Osteoblast (primary cell): ENCODE measurements around the gene C11orf42. TPM values are rescaled to one million over a fixed set of nuclear protein-coding genes. Genes with fewer than 3 reads are reported as not detected.

ENCODE experiments used
- DNase-seq: peaks from one replicate; pipeline ENCODE4 v3.0.0; 2011; ENCODE audit warnings: low spot score, mixed read lengths; ENCODE audit not compliant: insufficient read length; ENCODE audit errors: missing footprints
- H2AFZ ChIP-seq: 2 replicates; pipeline ENCODE4 v1.6.0; 2011; ENCODE audit warnings: mild to moderate bottlenecking, low read length
- H3K27ac ChIP-seq: 2 replicates; pipeline ENCODE4 v1.5.1; 2011; ENCODE audit warnings: mild to moderate bottlenecking, low read depth, low read length, moderate library complexity
- H3K27me3 ChIP-seq: 2 replicates; pipeline ENCODE4 v1.6.0; 2012; ENCODE audit warnings: mild to moderate bottlenecking, control low read depth, inconsistent platforms, low read length, moderate library complexity; ENCODE audit not compliant: insufficient read depth
- H3K36me3 ChIP-seq: 2 replicates; pipeline ENCODE4 v1.5.1; 2011; ENCODE audit warnings: mild to moderate bottlenecking, low read length, control low read depth, moderate library complexity; ENCODE audit not compliant: insufficient read depth
- H3K4me1 ChIP-seq: 2 replicates; pipeline ENCODE4 v1.5.1; 2011; ENCODE audit warnings: mild to moderate bottlenecking, low read length, control low read depth, moderate library complexity; ENCODE audit not compliant: insufficient read depth
- H3K4me2 ChIP-seq: 2 replicates; pipeline ENCODE4 v1.6.0; 2011; ENCODE audit warnings: mild to moderate bottlenecking, low read length; ENCODE audit not compliant: insufficient read depth
- H3K4me3 ChIP-seq: fragments of 200-600 bp; sonication (generic); 3 replicates; pipeline ENCODE4 v1.5.1; 2012; ENCODE audit warnings: mild to moderate bottlenecking, low read length, inconsistent platforms; ENCODE audit not compliant: insufficient read depth
- H3K79me2 ChIP-seq: 2 replicates; pipeline ENCODE4 v1.6.0; 2012; ENCODE audit warnings: mild to moderate bottlenecking, low read length, control low read depth, inconsistent platforms; ENCODE audit not compliant: insufficient read depth
- H3K9me3 ChIP-seq: 2 replicates; pipeline ENCODE4 v1.5.1; 2011; ENCODE audit warnings: low read depth, low read length, control low read depth
- H4K20me1 ChIP-seq: 2 replicates; pipeline ENCODE4 v1.6.0; 2012; ENCODE audit warnings: mild to moderate bottlenecking, low read length, control low read depth; ENCODE audit not compliant: insufficient read depth
- total RNA-seq: library from RNA; depleted of rRNA; stranded (reverse); fragments of >200 nt; gene quantifications from 2 replicates; pipeline ENCODE4 v1.2.3, GENCODE V29; 2012
- TF ChIP-seq, protein P1 (sequence below): IDR thresholded peaks from 2 replicates; pipeline ENCODE4 v1.5.1; 2011; ENCODE audit warnings: mild to moderate bottlenecking, low read depth, low read length, moderate library complexity; ENCODE audit errors: extremely low read depth

Gene C11orf42
- total RNA-seq, 1 donor: not detected

DNA sequence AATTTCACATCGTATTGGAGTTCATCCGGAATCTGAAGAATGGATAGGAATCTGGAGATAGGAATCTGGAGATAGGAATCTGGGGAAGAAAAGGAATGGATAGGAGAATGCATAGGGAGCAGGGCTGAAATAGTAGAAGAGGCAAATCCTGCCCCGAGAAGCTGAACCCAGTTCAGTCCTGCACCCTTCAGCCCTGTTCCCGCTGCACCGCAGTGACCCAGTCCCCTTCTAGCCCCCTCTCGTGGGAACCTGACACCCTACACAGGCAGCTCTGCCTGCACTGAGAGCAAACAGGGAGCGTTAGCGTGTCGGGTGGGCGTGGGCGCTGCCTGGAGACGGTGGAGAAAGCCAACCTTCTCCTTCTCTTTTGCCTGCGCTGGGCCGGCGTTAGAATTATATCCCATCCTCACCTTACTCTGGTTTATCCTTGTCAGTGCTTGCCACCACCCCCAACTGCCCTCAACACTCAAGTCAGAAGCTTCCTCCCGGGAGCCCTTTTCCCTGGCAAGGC is 53.3 kb downstream of the C11orf42 start:
- peaks cover 72% of the 10 kb centered on the region for H3K27me3 ChIP-seq
- peaks cover 4% of the 10 kb centered on the region for H3K4me1 ChIP-seq
- no peaks in the 10 kb centered on the region for H3K9me3 ChIP-seq
- DNase-seq: no peak
- peak overlapping the region; percentile 1 for H2AFZ ChIP-seq
- H3K36me3 ChIP-seq: no peaks in the 10 kb centered on the region
- peak overlapping the region; percentile 25 for H3K4me3 ChIP-seq
- no peaks in the 10 kb centered on the region for H3K79me2 ChIP-seq
- H4K20me1 ChIP-seq: no peaks in the 10 kb centered on the region
- H3K27ac ChIP-seq: no peak overlapping the region
- H3K4me2 ChIP-seq: peak overlapping the region; percentile 61
- TF ChIP-seq, protein P1, sequence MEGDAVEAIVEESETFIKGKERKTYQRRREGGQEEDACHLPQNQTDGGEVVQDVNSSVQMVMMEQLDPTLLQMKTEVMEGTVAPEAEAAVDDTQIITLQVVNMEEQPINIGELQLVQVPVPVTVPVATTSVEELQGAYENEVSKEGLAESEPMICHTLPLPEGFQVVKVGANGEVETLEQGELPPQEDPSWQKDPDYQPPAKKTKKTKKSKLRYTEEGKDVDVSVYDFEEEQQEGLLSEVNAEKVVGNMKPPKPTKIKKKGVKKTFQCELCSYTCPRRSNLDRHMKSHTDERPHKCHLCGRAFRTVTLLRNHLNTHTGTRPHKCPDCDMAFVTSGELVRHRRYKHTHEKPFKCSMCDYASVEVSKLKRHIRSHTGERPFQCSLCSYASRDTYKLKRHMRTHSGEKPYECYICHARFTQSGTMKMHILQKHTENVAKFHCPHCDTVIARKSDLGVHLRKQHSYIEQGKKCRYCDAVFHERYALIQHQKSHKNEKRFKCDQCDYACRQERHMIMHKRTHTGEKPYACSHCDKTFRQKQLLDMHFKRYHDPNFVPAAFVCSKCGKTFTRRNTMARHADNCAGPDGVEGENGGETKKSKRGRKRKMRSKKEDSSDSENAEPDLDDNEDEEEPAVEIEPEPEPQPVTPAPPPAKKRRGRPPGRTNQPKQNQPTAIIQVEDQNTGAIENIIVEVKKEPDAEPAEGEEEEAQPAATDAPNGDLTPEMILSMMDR: no peak

DNA sequence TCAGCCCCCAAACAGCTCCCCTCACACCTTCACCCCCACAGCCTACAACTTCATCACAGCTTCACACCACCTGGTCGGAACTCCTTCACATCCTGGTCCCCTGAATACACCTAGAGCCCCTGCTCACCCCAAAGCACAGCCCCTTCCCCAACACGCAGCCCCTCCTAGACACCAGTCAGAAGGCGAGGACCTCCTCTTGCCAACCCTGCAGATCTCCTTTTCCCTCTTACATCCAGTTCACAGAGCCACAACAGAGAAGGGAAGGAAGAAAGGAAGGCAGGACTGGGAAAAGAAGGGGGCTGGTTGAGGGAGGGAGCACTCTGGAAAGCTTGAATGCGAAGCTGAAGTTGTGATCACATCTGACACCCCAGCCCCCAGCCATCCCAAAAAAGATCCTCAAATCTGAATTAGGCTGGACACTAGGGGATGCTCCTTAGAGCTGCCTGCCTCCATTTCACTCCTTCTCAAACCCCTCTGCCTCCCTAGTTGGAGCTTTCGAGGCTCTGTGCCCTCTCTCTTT is 54.9 kb downstream of the C11orf42 start:
- H2AFZ ChIP-seq: no peak overlapping the region
- peaks cover 4% of the 10 kb centered on the region for H3K4me1 ChIP-seq
- no peaks in the 10 kb centered on the region for H3K36me3 ChIP-seq
- H3K4me2 ChIP-seq: no peak overlapping the region
- DNase-seq: no peak
- H3K27me3 ChIP-seq: peaks cover 72% of the 10 kb centered on the region
- no peaks in the 10 kb centered on the region for H3K79me2 ChIP-seq
- TF ChIP-seq, protein P1: no peak
- H3K27ac ChIP-seq: no peak overlapping the region
- no peaks in the 10 kb centered on the region for H4K20me1 ChIP-seq
- H3K9me3 ChIP-seq: no peaks in the 10 kb centered on the region
- no peak overlapping the region for H3K4me3 ChIP-seq

Other genes with a start within 250 kb of the C11orf42 start
- not detected in 2 replicates for gene OR56A5, start 237.1 kb upstream of the C11orf42 start, total RNA-seq
- not detected in 2 replicates for gene OR52L1, start 218.6 kb upstream of the C11orf42 start, total RNA-seq
- gene OR56A4, start 198.6 kb upstream of the C11orf42 start, total RNA-seq: not detected in 2 replicates
- under 0.01 TPM in 2 replicates for gene OR56A1, start 174.8 kb upstream of the C11orf42 start, total RNA-seq
- gene OR56B4, start 97.9 kb upstream of the C11orf42 start, total RNA-seq: not detected in 2 replicates
- gene OR52B2, start 35.2 kb upstream of the C11orf42 start, total RNA-seq: not detected in 2 replicates
- gene OR52W1, start 6.3 kb upstream of the C11orf42 start, total RNA-seq: not detected in 2 replicates
- gene FHIP1B, start 29.1 kb downstream of the C11orf42 start, total RNA-seq: 15.6 and 19.7 TPM in 2 replicates
- under 0.01 TPM in 2 replicates for gene CNGA4, start 33.5 kb downstream of the C11orf42 start, total RNA-seq
- not detected in 2 replicates for gene CCKBR, start 54.3 kb downstream of the C11orf42 start, total RNA-seq
- gene CAVIN3, start 114.9 kb downstream of the C11orf42 start, total RNA-seq: 271 and 314 TPM in 2 replicates
- gene SMPD1, start 184.9 kb downstream of the C11orf42 start, total RNA-seq: 75.6 and 78.4 TPM in 2 replicates
- gene APBB1, start 213.5 kb downstream of the C11orf42 start, total RNA-seq: 40.7 and 45.6 TPM in 2 replicates
- 0.59 and 1.1 TPM in 2 replicates for gene HPX, start 235.4 kb downstream of the C11orf42 start, total RNA-seq